Fibroblast of pulmonary artery (primary cell): ENCODE data around the gene KCNQ1.

Source experiments
- DNase-seq: peaks from one replicate; pipeline ENCODE4 v3.0.0-alpha.2; 2010; ENCODE audit warnings: low read depth
- H3K4me3 ChIP-seq: replicated peaks from 2 replicates; pipeline ENCODE4 v1.5.1; 2011; ENCODE audit warnings: low read depth, mild to moderate bottlenecking, control low read depth, low read length, moderate library complexity
- TF ChIP-seq, protein P1 (sequence below): IDR thresholded peaks from 2 replicates; pipeline ENCODE4 v1.5.1; 2011; ENCODE audit warnings: mild to moderate bottlenecking, control low read depth, low read length, inconsistent platforms; ENCODE audit errors: missing control alignments

KCNQ1 gene

DNA sequence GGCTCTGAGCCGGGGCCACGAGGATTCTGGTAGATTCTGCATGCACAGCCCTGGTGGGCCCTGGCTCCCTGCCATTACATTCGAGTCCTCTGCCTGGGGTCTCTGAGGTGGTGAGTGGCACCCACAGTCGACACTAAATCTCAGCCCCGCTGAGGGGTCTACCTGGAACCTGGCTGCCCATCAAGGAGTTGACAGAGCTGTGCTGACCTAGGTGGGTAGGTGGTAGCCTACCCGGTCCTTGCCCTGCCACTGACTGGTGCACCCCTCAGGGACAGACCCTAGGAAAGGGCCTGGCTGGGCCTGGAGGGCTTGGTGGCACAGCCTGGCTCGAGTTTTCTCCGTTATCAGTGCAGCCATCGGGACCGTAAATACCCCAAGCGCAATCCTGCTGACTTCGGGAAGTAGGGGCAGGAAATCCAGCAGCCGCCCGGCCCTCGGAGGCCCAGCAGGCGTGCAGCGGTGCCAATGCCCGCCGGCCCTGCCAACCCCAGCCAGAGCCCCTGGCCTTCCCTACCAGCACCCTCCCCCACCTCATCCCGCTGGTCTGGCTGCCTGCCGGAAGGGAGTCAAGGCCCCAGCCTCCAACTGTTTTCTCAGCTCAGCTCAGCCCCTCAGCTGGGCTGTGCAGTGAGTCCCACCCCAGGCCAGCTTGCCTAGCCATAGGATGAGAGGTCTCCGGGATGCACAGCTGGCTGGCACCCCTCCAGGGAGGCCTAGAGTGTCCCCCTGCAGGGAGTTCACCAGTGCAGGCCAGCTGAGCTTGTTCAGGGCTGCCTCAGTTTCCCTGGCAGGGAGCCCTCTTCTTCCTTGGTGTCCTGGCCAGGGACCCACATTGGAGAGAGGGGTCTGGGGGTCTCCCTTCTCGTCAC is 335.4 kb downstream of the KCNQ1 start:
- H3K4me3 ChIP-seq, result no peak overlapping the region
- DNase-seq, result no peak
- TF ChIP-seq, protein P1, sequence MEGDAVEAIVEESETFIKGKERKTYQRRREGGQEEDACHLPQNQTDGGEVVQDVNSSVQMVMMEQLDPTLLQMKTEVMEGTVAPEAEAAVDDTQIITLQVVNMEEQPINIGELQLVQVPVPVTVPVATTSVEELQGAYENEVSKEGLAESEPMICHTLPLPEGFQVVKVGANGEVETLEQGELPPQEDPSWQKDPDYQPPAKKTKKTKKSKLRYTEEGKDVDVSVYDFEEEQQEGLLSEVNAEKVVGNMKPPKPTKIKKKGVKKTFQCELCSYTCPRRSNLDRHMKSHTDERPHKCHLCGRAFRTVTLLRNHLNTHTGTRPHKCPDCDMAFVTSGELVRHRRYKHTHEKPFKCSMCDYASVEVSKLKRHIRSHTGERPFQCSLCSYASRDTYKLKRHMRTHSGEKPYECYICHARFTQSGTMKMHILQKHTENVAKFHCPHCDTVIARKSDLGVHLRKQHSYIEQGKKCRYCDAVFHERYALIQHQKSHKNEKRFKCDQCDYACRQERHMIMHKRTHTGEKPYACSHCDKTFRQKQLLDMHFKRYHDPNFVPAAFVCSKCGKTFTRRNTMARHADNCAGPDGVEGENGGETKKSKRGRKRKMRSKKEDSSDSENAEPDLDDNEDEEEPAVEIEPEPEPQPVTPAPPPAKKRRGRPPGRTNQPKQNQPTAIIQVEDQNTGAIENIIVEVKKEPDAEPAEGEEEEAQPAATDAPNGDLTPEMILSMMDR, result no peak

DNA sequence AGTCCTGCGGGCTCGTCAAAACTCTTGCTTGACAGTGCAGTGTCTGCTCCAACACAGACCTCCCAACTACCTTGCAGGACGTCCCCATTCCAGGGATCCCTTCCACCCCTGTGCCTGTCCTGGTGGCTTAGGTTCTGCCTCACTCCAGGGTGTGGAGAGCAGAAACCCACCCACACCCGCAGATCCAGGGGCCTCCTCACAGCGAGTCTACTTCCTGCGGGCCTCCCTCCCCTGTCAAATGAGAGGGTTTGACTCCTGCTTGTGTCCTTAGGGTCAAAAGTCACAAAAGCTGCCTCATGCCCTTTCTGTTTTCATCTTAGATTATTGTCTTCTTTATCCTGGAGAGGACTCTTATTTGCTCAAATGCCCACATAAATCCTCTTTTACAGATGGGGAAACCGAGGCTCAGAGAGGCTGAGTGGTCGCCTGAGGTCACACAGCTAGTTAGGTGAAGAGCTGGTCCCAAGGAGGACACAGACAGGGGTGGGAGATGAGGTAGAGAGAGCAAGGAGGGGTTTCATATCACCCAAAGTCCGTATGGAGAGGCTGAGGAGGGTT is 336.1 kb downstream of the KCNQ1 start:
- DNase-seq, result no peak
- TF ChIP-seq, protein P1, result no peak
- no peak overlapping the region for H3K4me3 ChIP-seq

DNA sequence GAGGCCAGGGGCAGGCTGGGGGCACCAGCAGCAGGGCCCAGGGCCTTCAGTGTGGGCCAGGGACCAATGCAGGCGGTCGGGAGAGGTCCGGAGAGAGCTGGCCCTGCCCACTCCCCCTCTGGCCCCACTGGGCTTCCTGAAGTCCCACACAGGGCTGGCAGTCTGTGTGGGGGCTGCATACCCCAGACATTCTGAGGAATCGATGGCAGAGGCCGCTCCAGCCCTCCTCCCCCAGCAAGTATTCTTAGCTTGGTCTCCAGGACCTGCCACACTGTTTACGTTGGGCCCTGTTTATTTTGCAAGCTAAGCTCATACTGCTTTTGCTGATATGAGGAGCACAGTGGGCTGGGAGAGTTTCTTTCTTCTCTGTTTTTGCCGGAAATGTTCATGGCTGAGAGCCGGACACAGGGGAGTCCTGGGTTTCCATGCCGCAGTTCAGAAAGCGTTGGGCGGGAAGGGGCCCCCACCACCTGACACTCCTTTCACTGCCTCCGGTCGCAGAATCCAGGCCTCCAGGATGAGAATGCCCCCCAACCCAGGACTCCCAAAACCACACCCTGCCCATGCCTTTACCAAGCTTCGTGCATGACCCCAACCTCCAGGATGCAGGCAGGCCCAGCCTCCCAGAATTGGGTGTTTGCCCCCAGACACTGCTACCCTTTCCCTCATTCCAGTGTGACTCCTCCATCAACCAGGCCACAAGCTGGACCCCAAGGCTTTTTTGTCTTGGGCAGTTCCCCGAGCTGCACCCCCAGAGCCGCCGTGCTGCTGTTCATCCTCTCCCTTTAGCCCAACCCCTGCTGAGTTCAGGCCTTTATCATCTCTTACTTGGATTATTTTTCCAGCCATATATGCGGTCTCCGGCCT is 336.8 kb downstream of the KCNQ1 start:
- no peak overlapping the region for H3K4me3 ChIP-seq
- DNase-seq, result no peak
- TF ChIP-seq, protein P1, result no peak

DNA sequence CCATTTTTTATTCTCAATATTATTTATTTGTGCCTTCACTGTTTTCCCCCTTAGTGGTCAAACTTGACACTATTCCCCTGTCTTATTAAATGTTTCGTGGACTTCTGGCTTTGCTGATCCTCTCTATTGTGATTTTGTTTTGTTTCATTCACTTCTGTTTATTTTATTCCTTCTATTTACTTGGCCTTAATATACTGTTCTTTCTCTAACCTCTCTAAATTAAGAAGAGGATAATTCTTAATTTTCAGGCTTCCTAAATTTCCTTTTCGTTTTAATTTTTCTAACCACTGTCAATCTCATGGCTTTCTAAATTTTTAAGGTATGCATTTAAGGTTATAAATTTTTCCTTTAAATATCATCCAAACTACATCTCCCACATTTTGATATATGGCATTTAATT is 338.0 kb downstream of the KCNQ1 start:
- TF ChIP-seq, protein P1, result no peak
- DNase-seq, result no peak
- H3K4me3 ChIP-seq, result no peak overlapping the region

DNA sequence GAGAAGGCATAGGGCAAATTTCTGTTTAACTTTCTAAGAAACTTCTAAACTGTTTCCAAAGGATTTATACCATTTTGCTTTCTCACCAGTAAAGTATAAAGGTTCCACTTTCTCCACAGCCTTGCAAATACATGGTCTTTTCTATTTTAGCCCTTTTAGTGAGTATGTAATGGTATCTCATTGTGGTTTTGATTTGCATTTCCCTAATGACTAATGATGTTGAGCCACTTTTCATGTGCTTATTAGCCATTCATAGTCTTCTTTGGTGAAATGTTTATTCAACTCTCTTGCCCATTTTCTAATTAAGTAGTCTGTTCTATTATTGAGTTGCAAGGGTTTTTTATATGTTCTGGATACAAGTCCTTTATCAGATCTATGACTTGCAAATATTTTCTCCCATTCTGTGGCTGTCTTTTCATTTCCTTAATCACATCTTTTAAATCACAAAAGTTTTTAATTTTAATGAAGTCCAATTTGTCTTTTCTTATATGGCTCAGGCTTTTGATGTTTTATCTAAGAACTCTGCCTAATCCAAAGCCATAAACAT is 338.8 kb downstream of the KCNQ1 start:
- TF ChIP-seq, protein P1, result no peak
- no peak for DNase-seq
- H3K4me3 ChIP-seq, result no peak overlapping the region

DNA sequence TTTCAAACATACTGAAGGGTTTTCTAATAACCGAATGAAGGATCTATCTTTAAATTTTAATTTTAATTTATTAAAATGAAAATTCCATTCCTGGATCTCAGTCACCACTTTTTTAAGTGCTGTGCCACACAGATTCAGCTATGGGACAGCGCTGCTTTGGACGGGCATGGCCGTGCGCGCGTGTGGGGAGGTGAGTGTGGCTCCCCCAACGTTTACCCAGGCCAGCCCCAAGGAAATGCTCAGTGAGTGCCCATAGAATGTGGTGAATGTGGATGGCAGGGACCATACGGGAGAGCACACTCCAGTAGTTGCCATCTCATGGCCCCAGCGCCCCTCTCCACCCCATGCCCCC is 343.0 kb downstream of the KCNQ1 start:
- H3K4me3 ChIP-seq, result no peak overlapping the region
- TF ChIP-seq, protein P1, result no peak
- no peak for DNase-seq
